HG03139 (cell line): ENCODE data around the gene AP5Z1.
"Not testable (repeated sequence)": the region's sequence is repeated elsewhere in the genome, so short reads cannot be mapped to it uniquely, and the experiment has no call there.

ENCODE experiments used
- ATAC-seq: cut with Tn5 transposase; IDR thresholded peaks from one replicate; pipeline ENCODE4 v1.9.1; 2021; ENCODE audit not compliant: unreplicated experiment

The AP5Z1 gene

DNA sequence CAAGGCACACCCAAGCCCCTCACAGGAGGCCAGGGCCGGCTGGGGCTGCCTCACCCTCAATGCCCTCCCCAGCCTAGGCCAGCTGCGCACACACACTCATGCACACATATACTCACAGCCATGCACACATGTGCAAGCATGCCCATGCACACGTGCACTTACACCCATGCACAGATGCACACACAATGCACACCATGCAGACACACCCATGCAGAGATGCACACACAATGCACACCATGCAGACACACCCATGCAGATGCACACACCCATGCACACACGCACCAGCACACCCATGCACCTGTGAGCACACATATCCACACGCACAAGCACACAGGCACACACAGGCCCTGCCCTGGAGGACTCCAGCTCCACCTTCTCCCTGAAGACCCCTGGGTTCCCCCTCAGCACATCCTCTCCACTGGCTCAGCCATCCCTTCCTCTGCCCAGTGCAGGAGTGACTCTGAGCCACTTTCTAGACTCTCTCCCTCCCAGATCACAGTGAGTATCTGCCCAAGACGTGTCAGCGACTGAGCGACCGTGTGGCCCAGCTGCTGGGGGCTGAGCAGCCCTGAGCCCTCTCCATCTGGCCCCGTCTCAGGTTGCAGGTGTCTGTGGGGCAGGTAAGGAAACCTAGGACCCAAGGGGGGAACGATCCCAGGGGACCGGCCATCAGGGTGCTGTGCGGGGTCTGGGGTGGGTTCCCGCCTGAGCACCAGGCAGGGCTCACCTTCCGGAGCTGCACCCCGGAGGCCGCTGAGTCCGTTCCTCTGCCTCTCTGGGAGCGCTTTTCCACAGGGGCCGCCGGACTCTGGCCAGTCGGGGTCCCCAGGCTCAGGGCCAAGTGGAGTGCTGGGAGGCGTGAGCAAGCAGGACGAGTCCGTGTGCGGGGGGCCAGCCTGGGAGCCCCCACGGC is 25.8 kb downstream of the AP5Z1 start:
- ATAC-seq: no peak

- no peak for ATAC-seq
Measured at GRCh38 chr7:4801839-4802231, 26.4 kb downstream of the AP5Z1 start.

GRCh38 chr7:4802577-4802976 is 27.2 kb downstream of the AP5Z1 start:
- ATAC-seq: not testable (repeated sequence)

GRCh38 chr7:4803397-4804241 is 28.2 kb downstream of the AP5Z1 start:
- no peak for ATAC-seq

GRCh38 chr7:4805110-4805983 is 29.9 kb downstream of the AP5Z1 start:
- no peak for ATAC-seq

GRCh38 chr7:4805984-4806300 is 30.5 kb downstream of the AP5Z1 start:
- no peak for ATAC-seq

DNA sequence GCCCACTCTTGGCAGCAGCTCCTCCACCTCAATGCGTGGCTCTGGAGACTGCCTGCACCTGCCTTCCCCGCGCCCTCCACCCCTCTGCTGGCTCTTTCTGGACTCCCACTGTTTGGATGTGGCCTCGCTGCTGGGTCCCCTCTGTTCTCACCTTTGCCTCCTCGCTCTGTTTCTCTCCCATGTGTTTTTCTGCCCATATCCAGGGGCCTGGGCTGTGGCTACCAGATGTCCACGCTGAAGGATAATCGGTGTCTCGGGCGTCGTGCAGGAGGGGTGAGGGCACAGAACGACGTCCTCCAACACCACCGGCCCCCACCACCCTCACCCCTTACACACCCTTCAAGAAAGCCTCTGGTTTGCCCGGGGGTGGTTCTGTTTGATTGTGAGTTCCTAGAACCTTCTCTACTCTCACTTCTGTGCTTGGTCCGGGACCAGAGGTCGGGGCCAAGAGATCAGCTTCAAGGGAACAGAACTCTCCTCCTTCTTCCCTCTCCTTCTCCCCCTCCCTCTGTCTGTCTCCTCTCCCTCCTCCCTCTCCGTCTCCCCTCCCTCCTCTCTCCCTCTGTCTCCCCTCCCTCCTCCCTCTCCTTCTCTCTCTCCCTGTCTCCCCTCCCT is 31.7 kb downstream of the AP5Z1 start:
- no peak for ATAC-seq

GRCh38 chr7:4807598-4808016 is 32.2 kb downstream of the AP5Z1 start:
- no peak for ATAC-seq

- ATAC-seq: no peak
Measured at GRCh38 chr7:4808026-4808425, 32.6 kb downstream of the AP5Z1 start.

DNA sequence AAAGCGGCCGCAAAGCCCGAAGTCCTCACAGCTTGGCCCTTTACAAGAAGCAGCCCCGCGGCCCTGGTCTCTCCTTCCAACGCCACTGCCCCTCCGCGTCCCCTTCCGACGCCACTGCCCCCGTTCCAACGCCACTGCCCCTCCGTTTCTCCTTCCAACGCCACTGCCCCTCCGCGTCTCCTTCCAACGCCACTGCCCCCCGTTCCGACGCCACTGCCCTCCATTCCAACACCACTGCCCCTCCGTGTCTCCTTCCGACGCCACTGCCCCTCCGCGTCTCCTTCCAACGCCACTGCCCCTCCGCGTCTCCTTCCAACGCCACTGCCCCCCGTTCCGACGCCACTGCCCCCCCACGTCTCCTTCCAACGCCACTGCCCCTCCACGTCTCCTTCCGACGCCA is 33.1 kb downstream of the AP5Z1 start:
- ATAC-seq: no peak

GRCh38 chr7:4809091-4809591 is 33.7 kb downstream of the AP5Z1 start:
- no peak for ATAC-seq

GRCh38 chr7:4809666-4810065 is 34.2 kb downstream of the AP5Z1 start:
- ATAC-seq: no peak

GRCh38 chr7:4814433-4814832 is 39.0 kb downstream of the AP5Z1 start:
- no peak for ATAC-seq

GRCh38 chr7:4815121-4815520 is 39.7 kb downstream of the AP5Z1 start:
- no peak for ATAC-seq

GRCh38 chr7:4815609-4816418 is 40.4 kb downstream of the AP5Z1 start:
- ATAC-seq: no peak

- ATAC-seq: no peak
Measured at GRCh38 chr7:4816419-4817080, 41.1 kb downstream of the AP5Z1 start.

DNA sequence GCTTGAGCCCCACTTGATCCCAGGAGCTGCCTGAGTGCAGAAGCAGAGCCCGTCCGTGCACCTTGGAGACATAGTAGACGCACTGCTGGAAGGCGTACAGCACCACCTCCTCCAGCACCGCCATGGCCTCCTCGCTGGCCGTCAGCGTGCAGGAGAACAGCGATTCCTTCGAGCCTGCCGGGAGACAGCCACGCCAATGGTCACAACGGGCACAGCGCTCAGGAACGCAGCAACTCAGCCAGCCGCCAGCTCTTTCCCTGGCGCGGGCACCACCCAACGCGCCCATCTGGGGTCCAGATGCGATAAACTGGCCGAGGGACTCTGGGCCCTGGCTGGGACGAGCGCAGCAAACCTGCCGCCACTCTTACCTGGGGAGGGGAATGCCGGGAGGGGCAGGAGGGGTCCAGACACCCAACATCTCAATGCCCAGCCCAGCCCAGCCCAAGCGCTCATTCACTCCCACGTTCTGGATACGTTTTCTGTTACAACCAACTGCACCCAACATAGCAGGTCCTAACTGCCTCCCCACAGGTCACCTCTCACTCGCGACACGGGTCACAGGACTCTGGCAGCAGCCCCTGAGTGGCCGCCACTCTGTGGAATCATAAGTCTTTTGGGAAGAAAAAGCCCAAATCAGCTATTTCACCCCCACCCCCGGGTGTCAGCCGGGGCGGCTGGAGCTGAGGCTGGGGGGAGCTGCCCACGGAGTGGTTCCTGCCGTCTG is 41.9 kb downstream of the AP5Z1 start:
- no peak for ATAC-seq

DNA sequence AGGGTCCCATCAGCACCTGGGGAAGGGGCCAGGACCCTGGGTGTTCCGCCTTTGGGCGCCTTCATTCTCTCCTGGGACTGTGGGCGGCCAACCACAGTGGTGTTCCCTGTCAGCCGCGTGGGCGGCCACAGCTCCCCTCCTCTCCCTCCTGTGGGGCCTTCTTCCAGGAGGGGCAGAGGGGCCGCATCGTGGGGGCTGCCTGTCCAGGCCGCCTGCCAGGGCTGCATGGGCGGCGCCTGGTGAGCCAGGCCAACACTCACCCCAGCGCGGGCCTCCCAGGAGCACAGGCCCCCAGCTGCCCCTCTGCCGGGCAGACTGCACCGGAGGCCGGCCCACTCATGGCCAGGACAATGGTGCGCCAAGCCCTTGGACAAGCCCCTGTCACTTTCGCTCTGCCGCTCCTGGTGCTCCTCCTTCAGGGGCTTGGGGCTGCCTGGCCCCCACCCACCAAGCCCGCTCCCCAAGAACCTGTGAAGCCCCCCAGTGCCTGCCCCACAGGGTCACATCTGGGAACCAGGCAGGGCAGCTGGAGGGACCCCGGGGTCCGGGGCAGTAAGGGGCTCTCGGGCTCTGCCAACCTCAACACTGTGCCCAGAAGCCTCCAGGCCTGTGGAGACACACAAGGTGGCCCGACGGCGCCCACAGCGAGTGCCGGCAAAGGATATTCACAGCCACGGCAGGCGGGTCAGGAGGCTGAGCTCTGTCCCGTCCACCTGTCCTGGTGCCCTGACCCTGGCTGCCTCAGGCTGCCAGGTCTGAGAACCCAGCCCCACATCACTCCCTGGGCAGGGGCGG is 42.8 kb downstream of the AP5Z1 start:
- no peak for ATAC-seq
